Pons (tissue), 1 donor: ENCODE data around the gene ZBTB16.

Source experiments
- DNase-seq: peaks from one replicate; pipeline ENCODE4 v3.0.0-alpha.2; 2016; ENCODE audit warnings: low spot score

Gene ZBTB16

DNA sequence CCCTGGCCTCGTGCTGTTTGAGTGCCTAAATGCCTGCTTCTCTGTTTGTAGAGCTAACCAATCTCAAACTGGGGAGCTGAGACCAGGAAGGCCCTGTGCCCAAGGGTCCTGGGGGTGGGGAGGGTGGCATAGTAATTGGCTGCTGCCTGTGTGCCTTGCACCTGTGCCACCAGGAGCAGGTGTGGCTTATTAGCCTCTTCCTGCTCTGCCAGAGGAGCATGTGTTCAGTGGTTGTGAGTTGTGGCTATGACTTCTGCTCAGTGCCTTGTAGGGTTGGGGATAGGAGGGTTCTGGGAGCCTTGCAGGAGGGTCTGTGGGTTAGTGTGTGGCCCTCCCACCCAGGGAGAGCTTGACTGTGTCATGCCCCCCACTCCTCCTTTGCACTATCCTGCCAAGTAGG lies 109.2 kb downstream of the ZBTB16 start:
- no peak for DNase-seq

GRCh38 chr11:114169321-114169749 lies 109.8 kb downstream of the ZBTB16 start:
- DNase-seq = no peak

DNA sequence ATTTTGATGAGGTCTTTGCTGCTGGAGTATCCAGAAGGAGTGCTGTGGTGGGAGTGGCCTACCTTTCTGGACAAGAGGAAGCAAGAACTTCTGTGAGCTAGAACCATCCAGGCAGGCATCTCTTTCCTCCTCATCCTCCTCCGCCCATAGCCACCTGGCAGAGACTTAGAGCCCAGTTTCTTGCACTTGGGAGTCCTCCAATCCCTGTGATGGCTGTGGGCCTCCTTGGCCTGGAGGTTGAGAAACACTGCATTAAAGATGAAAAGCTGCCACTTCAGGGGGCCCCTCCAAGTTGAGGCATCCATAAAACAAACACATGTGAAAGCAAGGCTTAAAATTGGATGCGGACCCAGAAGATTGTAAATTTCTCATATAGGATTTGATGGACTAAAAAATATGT lies 110.3 kb downstream of the ZBTB16 start:
- no peak for DNase-seq

DNA sequence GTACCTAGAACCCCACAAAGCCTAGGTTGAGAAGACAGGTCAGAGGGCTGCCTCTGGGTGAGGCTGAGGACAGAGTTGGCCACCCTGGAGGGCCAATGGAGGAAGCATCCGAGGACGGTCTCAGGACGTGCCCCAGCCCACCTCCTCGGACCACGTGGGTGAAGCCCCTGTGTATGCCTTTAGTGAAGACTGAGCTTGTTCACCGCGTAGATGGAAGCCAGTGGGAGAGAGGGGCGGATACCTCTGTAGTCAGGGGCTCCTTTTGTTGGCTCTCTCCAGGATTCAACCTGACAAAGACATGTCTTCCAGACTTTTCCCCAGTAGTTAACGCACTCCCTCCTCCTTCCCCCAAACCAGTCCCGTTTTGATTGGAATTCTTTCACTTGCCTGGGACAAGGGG lies 110.7 kb downstream of the ZBTB16 start:
- DNase-seq = no peak

GRCh38 chr11:114171257-114172054 lies 111.9 kb downstream of the ZBTB16 start:
- no peak for DNase-seq

- no peak for DNase-seq
Observed at GRCh38 chr11:114172055-114172861, 112.7 kb downstream of the ZBTB16 start.

DNA sequence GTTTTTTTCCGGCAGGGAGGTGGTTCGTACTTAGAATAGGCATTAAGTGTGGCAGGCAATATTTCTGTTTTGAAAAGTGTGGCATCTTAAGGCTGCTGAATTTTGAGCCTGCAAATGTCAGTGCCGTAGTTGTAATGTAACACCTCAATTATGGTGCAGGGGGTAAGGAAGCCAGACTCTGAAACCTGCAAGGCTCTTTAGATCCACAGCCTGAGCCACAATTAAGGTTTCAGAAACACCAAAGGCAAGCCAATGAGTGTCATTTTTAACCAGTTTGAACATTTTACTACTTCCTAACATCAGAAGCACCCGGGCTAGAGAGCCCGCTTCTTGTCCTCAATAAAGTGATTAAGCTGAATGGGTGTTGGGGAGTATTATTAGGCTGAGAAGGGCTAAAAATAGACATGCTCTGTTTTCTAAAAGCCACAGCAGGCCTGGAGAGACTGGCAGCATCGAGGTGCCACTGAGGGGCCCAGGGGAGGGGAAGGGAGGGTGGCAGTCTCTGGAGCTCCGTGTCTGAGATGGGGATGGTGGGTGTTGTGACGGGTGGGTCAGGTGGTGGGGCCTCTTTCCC lies 113.4 kb downstream of the ZBTB16 start:
- no peak for DNase-seq

- DNase-seq = no peak
Observed at GRCh38 chr11:114173843-114174242, 114.3 kb downstream of the ZBTB16 start.

DNA sequence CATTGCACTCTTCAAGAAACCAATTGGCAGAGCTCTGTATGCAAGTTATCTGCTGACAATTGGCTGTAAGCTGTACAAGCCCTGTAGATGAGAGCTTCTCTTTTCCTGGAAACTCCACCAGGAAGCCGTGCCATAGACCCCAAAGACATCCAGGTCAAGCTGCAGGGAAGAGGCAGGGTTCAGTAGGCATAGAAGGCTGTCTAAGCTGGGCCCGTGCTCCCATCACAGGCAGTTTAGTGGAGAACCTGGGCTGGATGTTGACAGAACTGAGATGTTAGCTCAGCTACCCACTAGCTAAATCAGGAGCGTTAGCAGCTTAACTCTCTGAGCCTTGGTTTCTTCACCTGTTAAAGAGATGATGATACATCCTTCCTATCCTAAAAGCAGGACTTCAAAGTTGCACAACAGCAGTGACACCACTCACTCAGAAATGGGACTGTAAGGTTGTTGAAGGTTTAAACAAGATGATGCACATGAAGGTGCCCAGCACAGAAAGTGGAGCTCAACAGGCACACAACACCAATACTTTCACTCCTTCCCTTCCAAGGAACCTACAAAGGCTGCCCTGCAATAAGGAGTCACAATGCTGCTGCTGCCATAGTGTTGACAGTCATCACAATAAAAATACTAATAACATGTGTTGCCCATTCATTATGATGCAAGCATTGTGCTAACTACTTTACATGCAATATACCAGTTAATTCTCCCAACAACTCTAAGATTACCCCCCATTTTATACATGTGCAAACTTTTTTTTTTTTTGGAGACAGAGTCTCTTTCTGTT lies 115.4 kb downstream of the ZBTB16 start:
- DNase-seq = no peak

- DNase-seq = no peak
Observed at GRCh38 chr11:114175706-114176105, 116.2 kb downstream of the ZBTB16 start.

DNA sequence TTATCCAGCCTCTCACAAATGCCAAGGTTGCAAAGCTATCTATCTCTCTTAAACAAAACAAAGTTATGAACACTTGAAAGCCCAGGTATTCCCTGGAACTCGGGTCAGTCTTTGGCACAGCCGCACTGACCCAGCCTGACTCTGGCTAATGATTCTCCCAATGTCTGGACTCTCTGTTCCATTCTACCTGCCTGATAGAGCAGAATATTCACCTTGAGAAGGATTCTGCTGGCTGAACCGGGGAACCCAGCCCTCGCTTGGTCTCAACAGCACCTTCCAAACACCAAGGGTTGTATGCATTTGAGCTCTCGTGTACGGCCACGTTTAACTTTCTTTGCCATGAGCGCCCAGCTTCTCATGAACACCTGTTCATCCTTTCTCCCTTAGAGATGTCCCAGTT lies 116.8 kb downstream of the ZBTB16 start:
- no peak for DNase-seq

DNA sequence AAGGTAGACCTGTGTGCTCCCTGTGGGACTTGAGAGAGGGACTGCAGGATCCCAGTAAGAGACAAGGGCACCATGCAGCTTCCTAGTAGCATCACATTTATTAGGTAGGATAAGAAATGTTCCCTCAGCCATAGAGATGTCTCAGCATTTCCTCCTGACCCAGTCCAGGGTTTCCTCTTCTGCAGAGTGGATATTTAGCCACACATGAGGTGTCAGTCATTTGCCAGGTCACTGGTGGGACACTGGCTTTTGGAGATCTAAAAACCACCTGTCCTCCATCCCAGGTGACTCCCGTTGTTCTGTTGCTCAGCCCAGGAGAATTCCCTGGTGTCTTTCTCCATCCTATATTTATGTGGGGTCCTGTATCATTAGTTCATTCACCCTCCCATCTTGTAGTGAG lies 119.1 kb downstream of the ZBTB16 start:
- no peak for DNase-seq

- peak; percentile 72 for DNase-seq
Observed at GRCh38 chr11:114179234-114179941, 119.9 kb downstream of the ZBTB16 start.

- DNase-seq = peak; percentile 69
Observed at GRCh38 chr11:114180301-114181055, 121.0 kb downstream of the ZBTB16 start.

- no peak for DNase-seq
Observed at GRCh38 chr11:114181195-114181594, 121.7 kb downstream of the ZBTB16 start.

GRCh38 chr11:114181752-114182151 lies 122.2 kb downstream of the ZBTB16 start:
- DNase-seq = no peak

DNA sequence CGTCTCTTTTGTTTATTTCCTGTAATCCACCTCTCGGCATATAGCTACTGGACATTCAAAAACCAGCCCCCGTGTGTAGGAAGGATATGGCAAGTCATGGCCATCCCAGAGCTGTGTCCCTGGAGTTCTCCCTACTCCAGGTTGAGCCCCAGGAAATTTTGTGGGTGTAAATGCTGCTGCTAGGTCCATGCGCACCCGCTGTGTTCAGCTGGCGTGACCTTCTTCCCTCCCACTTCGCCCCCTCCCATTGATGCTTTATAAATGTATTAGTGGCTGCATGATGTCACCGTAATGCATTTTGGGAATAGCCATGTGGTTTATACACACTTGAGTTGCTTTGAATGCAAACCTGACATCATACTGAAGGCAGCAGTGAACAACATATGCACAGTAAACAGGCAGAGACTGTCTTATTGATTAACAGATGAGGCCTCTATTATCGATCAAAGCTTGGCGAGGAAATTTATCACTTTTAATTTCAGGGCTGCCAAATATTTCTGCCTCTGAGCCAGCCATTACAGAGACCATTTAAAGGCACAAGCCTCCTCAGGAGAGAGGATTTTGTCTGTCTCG lies 123.0 kb downstream of the ZBTB16 start:
- no peak for DNase-seq

DNA sequence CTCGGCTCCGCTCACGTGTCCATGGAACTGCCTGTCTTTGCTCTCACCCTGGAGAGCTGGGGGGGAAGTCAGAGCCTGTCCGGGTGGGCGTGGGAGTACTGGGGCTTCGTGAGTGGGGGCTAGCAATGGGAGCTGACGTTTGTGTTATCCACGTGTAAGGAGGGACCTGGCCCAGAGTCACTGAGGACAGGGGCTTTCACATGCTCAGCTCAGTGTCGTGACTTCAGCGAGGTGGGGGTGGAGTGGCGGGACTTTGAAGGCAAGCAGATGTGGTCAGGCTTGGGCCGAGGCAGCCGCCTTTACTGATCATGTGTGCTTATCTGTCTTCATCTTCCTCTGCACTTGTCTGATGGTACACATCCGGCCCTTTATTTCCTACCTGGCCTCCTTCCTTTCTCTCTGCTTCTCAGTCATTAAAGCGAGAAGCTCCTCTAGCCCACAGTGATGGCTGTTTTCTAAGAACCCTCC lies 123.6 kb downstream of the ZBTB16 start:
- no peak for DNase-seq

GRCh38 chr11:114185436-114185835 lies 125.9 kb downstream of the ZBTB16 start:
- DNase-seq = no peak

DNA sequence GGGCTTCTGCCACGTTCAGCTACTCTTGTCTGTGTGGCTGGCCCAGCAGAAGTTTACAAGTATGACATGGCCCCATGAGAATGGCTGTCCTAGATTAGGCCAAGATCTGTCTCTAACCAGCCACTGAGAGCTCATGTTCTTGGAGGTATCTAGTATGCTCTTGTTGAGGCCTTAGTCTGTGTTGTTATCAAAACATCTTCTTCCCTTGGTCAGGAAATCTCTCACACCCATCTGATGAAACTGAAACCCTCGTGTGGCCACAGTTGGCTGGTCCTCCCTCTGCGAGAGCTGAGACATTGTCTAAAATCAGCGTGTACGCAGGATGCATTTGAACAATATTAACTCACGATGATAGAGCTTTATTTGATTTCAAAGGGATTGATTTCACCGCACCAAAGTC lies 127.7 kb downstream of the ZBTB16 start:
- no peak for DNase-seq
